MM.1S (cell line): ENCODE data around the gene CUL3.

Experiments used
- DNase-seq: peaks from one replicate; pipeline ENCODE4 v3.0.0-alpha.2; 2015
- H2AFZ ChIP-seq: fragments of 300-600 bp; sonication (generic); 2 replicates; pipeline ENCODE4 v1.6.0; 2016; ENCODE audit warnings: antibody characterized with exemption, low read length
- H3F3A ChIP-seq: fragments of 300-600 bp; sonication (generic); 2 replicates; pipeline ENCODE4 v1.6.1; 2016; ENCODE audit warnings: mild to moderate bottlenecking, antibody characterized with exemption, low read length, moderate library complexity, mixed read lengths; ENCODE audit not compliant: insufficient read depth
- H3K27ac ChIP-seq: fragments of 300-600 bp; sonication (generic); 2 replicates; pipeline ENCODE4 v1.5.1; 2016; ENCODE audit warnings: mild to moderate bottlenecking, low read length
- H3K27me3 ChIP-seq: fragments of 300-600 bp; sonication (generic); replicated peaks from 2 replicates; pipeline ENCODE4 v1.6.0; 2016; ENCODE audit warnings: low read length; ENCODE audit not compliant: insufficient read depth
- H3K36me3 ChIP-seq: fragments of 300-600 bp; sonication (generic); replicated peaks from 2 replicates; pipeline ENCODE4 v1.6.1; 2016; ENCODE audit warnings: mild to moderate bottlenecking, low read length, mixed read lengths; ENCODE audit not compliant: insufficient read depth
- H3K4me1 ChIP-seq: fragments of 300-600 bp; sonication (generic); 2 replicates; pipeline ENCODE4 v1.6.1; 2016; ENCODE audit warnings: low read length, mixed read lengths
- H3K4me2 ChIP-seq: fragments of 300-600 bp; sonication (generic); 2 replicates; pipeline ENCODE4 v1.6.0; 2016; ENCODE audit warnings: low read depth, low read length
- H3K4me3 ChIP-seq: fragments of 300-600 bp; sonication (generic); 2 replicates; pipeline ENCODE4 v1.5.1; 2016; ENCODE audit warnings: low read length, mixed read lengths
- H3K79me2 ChIP-seq: fragments of 300-600 bp; sonication (generic); 2 replicates; pipeline ENCODE4 v1.6.1; 2016; ENCODE audit warnings: mixed run types, low read length, mixed read lengths
- H3K9ac ChIP-seq: fragments of 300-600 bp; sonication (generic); 2 replicates; pipeline ENCODE4 v1.6.1; 2016; ENCODE audit warnings: low read length, mixed read lengths
- H3K9me2 ChIP-seq: fragments of 300-600 bp; sonication (generic); replicated peaks from 2 replicates; pipeline ENCODE4 v1.6.1; 2016; ENCODE audit warnings: mild to moderate bottlenecking, low read length, mixed read lengths; ENCODE audit not compliant: insufficient read depth
- H3K9me3 ChIP-seq: fragments of 300-600 bp; sonication (generic); replicated peaks from 2 replicates; pipeline ENCODE4 v1.6.1; 2016; ENCODE audit warnings: mild to moderate bottlenecking, low read length, mixed read lengths; ENCODE audit not compliant: insufficient read depth
- H4K20me1 ChIP-seq: fragments of 300-600 bp; sonication (generic); 2 replicates; pipeline ENCODE4 v1.6.1; 2016; ENCODE audit warnings: mild to moderate bottlenecking, low read length, moderate library complexity, mixed read lengths; ENCODE audit not compliant: insufficient read depth
- EZH2 ChIP-seq: fragments of 300-600 bp; sonication (generic); optimal IDR thresholded peaks from 2 replicates; pipeline ENCODE3; 2017; ENCODE audit warnings: low read depth, mild to moderate bottlenecking, antibody characterized with exemption, low read length, mixed read lengths
- EZH2phosphoT487 ChIP-seq: fragments of 300-600 bp; sonication (generic); IDR thresholded peaks from 2 replicates; pipeline ENCODE4 v1.6.1; 2018; ENCODE audit warnings: antibody characterized with exemption, low read length
- TF ChIP-seq, protein P1 (sequence below): fragments of 300-600 bp; sonication (generic); IDR thresholded peaks from 2 replicates; pipeline ENCODE4 v1.5.1; 2016; ENCODE audit warnings: antibody characterized with exemption, low read length, mixed read lengths

CUL3 gene

DNA sequence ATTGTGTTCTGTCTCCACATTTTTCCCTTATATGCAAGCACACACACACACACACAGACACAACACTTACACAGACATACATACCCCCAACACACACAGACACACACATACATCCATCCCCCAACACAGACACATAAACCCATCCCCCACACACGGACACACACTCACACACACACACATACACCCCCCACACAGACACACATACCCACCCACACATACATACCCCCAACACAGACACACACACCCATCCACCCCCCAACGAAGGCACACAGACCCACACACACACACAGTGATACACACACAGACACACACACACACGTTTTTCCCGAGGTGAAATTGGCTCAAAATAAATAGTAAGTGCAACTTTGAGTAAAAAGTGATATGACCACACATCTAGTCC, 41.6 kb upstream of the CUL3 start:
- H3K9me3 ChIP-seq: no peaks in the 10 kb centered on the region
- no peak for TF ChIP-seq EZH2phosphoT487
- TF ChIP-seq, protein P1, sequence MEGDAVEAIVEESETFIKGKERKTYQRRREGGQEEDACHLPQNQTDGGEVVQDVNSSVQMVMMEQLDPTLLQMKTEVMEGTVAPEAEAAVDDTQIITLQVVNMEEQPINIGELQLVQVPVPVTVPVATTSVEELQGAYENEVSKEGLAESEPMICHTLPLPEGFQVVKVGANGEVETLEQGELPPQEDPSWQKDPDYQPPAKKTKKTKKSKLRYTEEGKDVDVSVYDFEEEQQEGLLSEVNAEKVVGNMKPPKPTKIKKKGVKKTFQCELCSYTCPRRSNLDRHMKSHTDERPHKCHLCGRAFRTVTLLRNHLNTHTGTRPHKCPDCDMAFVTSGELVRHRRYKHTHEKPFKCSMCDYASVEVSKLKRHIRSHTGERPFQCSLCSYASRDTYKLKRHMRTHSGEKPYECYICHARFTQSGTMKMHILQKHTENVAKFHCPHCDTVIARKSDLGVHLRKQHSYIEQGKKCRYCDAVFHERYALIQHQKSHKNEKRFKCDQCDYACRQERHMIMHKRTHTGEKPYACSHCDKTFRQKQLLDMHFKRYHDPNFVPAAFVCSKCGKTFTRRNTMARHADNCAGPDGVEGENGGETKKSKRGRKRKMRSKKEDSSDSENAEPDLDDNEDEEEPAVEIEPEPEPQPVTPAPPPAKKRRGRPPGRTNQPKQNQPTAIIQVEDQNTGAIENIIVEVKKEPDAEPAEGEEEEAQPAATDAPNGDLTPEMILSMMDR: no peak

DNA sequence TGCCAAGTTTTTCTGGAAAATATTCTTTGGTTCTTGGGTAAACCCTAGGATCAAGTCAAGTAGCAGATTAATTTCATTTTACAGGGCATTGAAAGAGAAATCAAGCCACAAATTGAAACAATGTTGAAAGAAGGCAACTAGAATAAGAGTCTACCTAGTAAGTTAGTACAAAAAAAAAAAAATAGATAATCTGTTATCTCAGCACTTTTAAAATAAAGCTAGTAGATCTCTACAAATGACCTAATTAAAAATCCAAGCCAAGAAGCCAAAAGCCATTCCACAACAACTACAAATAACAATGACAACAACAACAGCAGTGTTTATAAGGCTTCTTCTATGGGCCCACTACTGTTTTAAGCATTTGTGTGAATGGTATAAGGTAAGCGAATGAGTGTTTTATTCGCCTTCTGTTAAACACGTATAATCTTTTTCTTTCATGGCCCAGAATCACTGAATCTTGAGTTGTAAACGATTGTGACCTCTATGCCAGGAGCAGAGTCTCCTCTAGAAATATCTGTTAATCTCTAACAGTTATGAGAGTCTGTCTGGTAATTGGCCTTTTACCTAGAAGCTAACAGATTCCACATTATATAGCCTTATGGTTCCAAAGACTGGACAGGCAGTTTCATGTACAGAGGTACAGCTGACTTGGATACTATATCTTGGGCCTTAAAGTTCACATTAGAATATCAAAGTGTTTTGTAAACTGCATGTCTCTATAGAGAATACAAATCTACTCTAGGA, 28.6 kb upstream of the CUL3 start:
- no peaks in the 10 kb centered on the region for H3K9me2 ChIP-seq
- no peak for DNase-seq
- H3K4me1 ChIP-seq: no peaks in the 10 kb centered on the region
- no peaks in the 10 kb centered on the region for H3K27me3 ChIP-seq
- no peak overlapping the region for H2AFZ ChIP-seq
- H3K4me3 ChIP-seq: no peak overlapping the region
- H3K79me2 ChIP-seq: no peaks in the 10 kb centered on the region
- no peaks in the 10 kb centered on the region for H3F3A ChIP-seq
- H3K4me2 ChIP-seq: no peak overlapping the region
- H4K20me1 ChIP-seq: no peaks in the 10 kb centered on the region
- H3K9ac ChIP-seq: no peak overlapping the region
- TF ChIP-seq, protein P1: no peak
- TF ChIP-seq EZH2phosphoT487: no peak
- no peak for TF ChIP-seq EZH2
- H3K27ac ChIP-seq: no peak overlapping the region
- H3K36me3 ChIP-seq: no peaks in the 10 kb centered on the region
- no peaks in the 10 kb centered on the region for H3K9me3 ChIP-seq

More for the DNA sequence above, 41.6 kb upstream of the CUL3 start:
- H3K4me3 ChIP-seq: no peak overlapping the region
- H3K9ac ChIP-seq: no peak overlapping the region
- DNase-seq: no peak
- no peaks in the 10 kb centered on the region for H3K27me3 ChIP-seq
- H3K27ac ChIP-seq: no peak overlapping the region
- no peaks in the 10 kb centered on the region for H3K36me3 ChIP-seq
- no peak overlapping the region for H3K4me2 ChIP-seq
- no peaks in the 10 kb centered on the region for H3K4me1 ChIP-seq
- no peaks in the 10 kb centered on the region for H3K79me2 ChIP-seq
- H4K20me1 ChIP-seq: no peaks in the 10 kb centered on the region
- H3K9me2 ChIP-seq: no peaks in the 10 kb centered on the region
- H2AFZ ChIP-seq: no peak overlapping the region
- no peaks in the 10 kb centered on the region for H3F3A ChIP-seq

DNA sequence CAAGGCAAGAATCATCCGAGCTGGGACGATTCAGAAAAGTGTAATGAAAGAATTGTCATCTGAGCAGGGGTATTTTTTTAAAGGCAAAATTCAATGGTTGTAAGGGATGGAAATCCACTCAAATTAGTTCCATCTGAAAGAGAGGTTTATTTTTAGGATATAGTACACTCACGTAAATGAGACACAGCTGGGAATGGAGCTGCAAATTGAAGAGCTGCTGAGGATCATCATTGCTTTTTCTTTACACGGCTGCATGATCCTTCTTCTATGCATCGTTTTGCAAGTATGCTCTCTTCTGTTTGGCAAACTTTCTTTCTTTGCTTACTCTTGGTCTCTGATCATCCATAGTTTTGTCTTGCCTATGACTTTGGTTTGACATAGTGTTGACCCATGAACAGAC, 27.4 kb upstream of the CUL3 start:
- Histone ChIP-seq H3F3A (no peaks in the 10 kb centered on the region), H4K20me1 (no peaks in the 10 kb centered on the region), H3K36me3 (no peaks in the 10 kb centered on the region), H3K27ac (no peak overlapping the region), H3K9me3 (no peaks in the 10 kb centered on the region), H2AFZ (no peak overlapping the region), H3K27me3 (no peaks in the 10 kb centered on the region), H3K4me2 (no peak overlapping the region), H3K79me2 (no peaks in the 10 kb centered on the region), H3K4me3 (no peak overlapping the region), H3K9ac (no peak overlapping the region), H3K9me2 (no peaks in the 10 kb centered on the region), H3K4me1 (no peaks in the 10 kb centered on the region)
- DNase-seq: no peak
- TF ChIP-seq, protein P1: no peak
